GM18868 (cell line): ENCODE results near the gene DCDC2B.
A peak's percentile ranks its signal among the peaks of the same experiment; 100 is the strongest.
"Not testable (repeated sequence)": the region's sequence is repeated elsewhere in the genome, so short reads cannot be mapped to it uniquely, and the experiment has no call there.

Source experiments
- ATAC-seq: cut with Tn5 transposase; IDR thresholded peaks from one replicate; pipeline ENCODE4 v1.9.1; 2021; ENCODE audit warnings: mild to moderate bottlenecking, moderate library complexity; ENCODE audit not compliant: unreplicated experiment

DCDC2B gene

GRCh38 chr1:32208891-32209328, at the start of gene DCDC2B:
DCDC2B (plus strand) TSS chr1:32209089; CDS start chr1:32209094, 5 bp downstream.
- no peak for ATAC-seq

- ATAC-seq = no peak
Observed at GRCh38 chr1:32159189-32159588, 49.7 kb upstream of the DCDC2B start.

GRCh38 chr1:32163405-32163804, 45.5 kb upstream of the DCDC2B start:
- no peak for ATAC-seq

GRCh38 chr1:32165633-32166032, 43.3 kb upstream of the DCDC2B start:
- ATAC-seq = not testable (repeated sequence)

GRCh38 chr1:32170991-32171390, 37.9 kb upstream of the DCDC2B start:
- no peak for ATAC-seq

- ATAC-seq = no peak
Observed at GRCh38 chr1:32172621-32173245, 36.2 kb upstream of the DCDC2B start.

- no peak for ATAC-seq
Observed at GRCh38 chr1:32178380-32179192, 30.3 kb upstream of the DCDC2B start.

GRCh38 chr1:32179193-32179442, 29.8 kb upstream of the DCDC2B start:
- no peak for ATAC-seq

- peak; percentile 88 for ATAC-seq
Observed at GRCh38 chr1:32179443-32180185, 29.3 kb upstream of the DCDC2B start, which contains the start of gene TXLNA. TXLNA (plus strand) TSS chr1:32179675; CDS start chr1:32180346, 671 bp downstream.

- ATAC-seq = no peak
Observed at GRCh38 chr1:32180186-32181060, 28.5 kb upstream of the DCDC2B start.

GRCh38 chr1:32181065-32181464, 27.8 kb upstream of the DCDC2B start:
- no peak for ATAC-seq

GRCh38 chr1:32181563-32181962, 27.3 kb upstream of the DCDC2B start:
- ATAC-seq = no peak

GRCh38 chr1:32182060-32182459, 26.8 kb upstream of the DCDC2B start:
- no peak for ATAC-seq

GRCh38 chr1:32184650-32185049, 24.2 kb upstream of the DCDC2B start:
- ATAC-seq = no peak

- no peak for ATAC-seq
Observed at GRCh38 chr1:32186077-32186476, 22.8 kb upstream of the DCDC2B start.

- ATAC-seq = no peak
Observed at GRCh38 chr1:32186491-32186890, 22.4 kb upstream of the DCDC2B start.

- ATAC-seq = no peak
Observed at GRCh38 chr1:32187850-32188249, 21.0 kb upstream of the DCDC2B start.

GRCh38 chr1:32192220-32192948, 16.5 kb upstream of the DCDC2B start:
- ATAC-seq = no peak

- ATAC-seq = no peak
Observed at GRCh38 chr1:32194984-32195383, 13.9 kb upstream of the DCDC2B start.

GRCh38 chr1:32195531-32195930, 13.4 kb upstream of the DCDC2B start:
- ATAC-seq = no peak
